K562 (cell line): ENCODE data around the gene HAGHL. TPM values are rescaled to one million over a fixed set of nuclear protein-coding genes. Genes with fewer than 3 reads are reported as not detected.

Experiments used
- C11orf30 ChIP-seq: fragments of 450-650 bp; IDR thresholded peaks from 2 replicates; pipeline ENCODE4 v1.6.1; 2016; ENCODE audit warnings: low read depth, mild to moderate bottlenecking
- CTCF ChIP-seq, 3 experiments: IDR thresholded peaks in 2 of 3; conservative IDR thresholded peaks in 1 of 3; 2 replicates each; pipeline ENCODE4 v1.5.1; 2011 to 2012; ENCODE audit warnings: low read length in 3 of 3, mild to moderate bottlenecking in 3 of 3, control low read depth in 2 of 3, improper control_type of control experiment in 1 of 3, inconsistent platforms in 1 of 3, low read depth in 1 of 3, mixed read lengths in 1 of 3, moderate library complexity in 1 of 3; ENCODE audit not compliant: insufficient read depth in 2 of 3
- FOSL1 ChIP-seq: fragments of 200-800 bp; sonication (Bioruptor generic); conservative IDR thresholded peaks from 2 replicates; pipeline ENCODE4 v1.6.1; 2016; ENCODE audit warnings: missing genetic modification characterization, missing compliant biosample characterization
- IRF2 ChIP-seq: sonication (generic); formaldehyde crosslinking; IDR thresholded peaks from 2 replicates; pipeline ENCODE4 v1.8.1; 2022; ENCODE audit warnings: mild to moderate bottlenecking, missing genetic modification reagents
- MXD1 ChIP-seq: fragments of 250-450 bp; sonication (Bioruptor Pico); IDR thresholded peaks from 2 replicates; pipeline ENCODE4 v1.8.0; 2021; ENCODE audit warnings: borderline replicate concordance, mild to moderate bottlenecking, moderate library complexity; ENCODE audit not compliant: poor library complexity, severe bottlenecking
- NFE2 ChIP-seq: IDR thresholded peaks from 2 replicates; pipeline ENCODE4 v1.6.1; 2014; ENCODE audit warnings: antibody characterized with exemption, low read depth
- RREB1 ChIP-seq: fragments of 250-450 bp; sonication (Bioruptor Pico); IDR thresholded peaks from 2 replicates; pipeline ENCODE4 v1.4.0; 2020
- polyA plus RNA-seq, 8 experiments: library from polyadenylated mRNA; depleted of rRNA in 4 of 8; stranded (reverse) in 5 of 8; unstranded in 3 of 8; fragments of >200 nt; fragmentation: Nextera tagmentation in 2 of 8; fragmentation: Illumina TruSeq in 1 of 8; extraction: Ambion mirVana in 2 of 8; extraction: Trizol in 1 of 8; gene quantifications; 2 replicates each; pipeline versions ENCODE4 v1.2.1 to v1.2.3, GENCODE V29; 2011 to 2014; ENCODE audit warnings: inconsistent platforms in 1 of 8, missing spikeins in 1 of 8
- total RNA-seq, 7 experiments: library from RNA; depleted of rRNA in 6 of 7; stranded (reverse); fragments of >200 nt in 6 of 7; fragmentation: Illumina TruSeq in 2 of 7; extraction: Trizol in 2 of 7; gene quantifications; 2 replicates each; pipeline versions ENCODE4 v1.2.1 to v1.2.3, GENCODE V29; 2011 to 2021; ENCODE audit warnings: low replicate concordance in 1 of 7
- TF ChIP-seq, protein P1 (sequence below), 2 experiments: fragments of 200-800 bp in 1 of 2; sonication (Bioruptor generic) in 1 of 2; sonication (generic) in 1 of 2; formaldehyde crosslinking in 1 of 2; IDR thresholded peaks in 1 of 2; conservative IDR thresholded peaks in 1 of 2; 2 replicates each; pipeline versions ENCODE4 v1.5.0 to v1.6.1; 2016 to 2020; ENCODE audit warnings: missing compliant biosample characterization in 1 of 2, missing genetic modification characterization in 1 of 2, missing genetic modification reagents in 1 of 2
- TF ChIP-seq, protein P2 (sequence below): fragments of 450-650 bp; IDR thresholded peaks from 2 replicates; pipeline ENCODE4 v1.6.1; 2017; ENCODE audit warnings: antibody characterized with exemption, mild to moderate bottlenecking
- TF ChIP-seq, protein P3 (sequence below): sonication (generic); formaldehyde crosslinking; IDR thresholded peaks from 2 replicates; pipeline ENCODE4 v1.8.0; 2023; ENCODE audit warnings: mild to moderate bottlenecking, missing genetic modification reagents

The HAGHL gene
- total and polyA plus RNA-seq, 9 of the 15 experiments (the other 6 are each of a cell fraction or from before 2014, with no cell fraction given): 0.31 to 83.4 (median 20.7) TPM

- TF ChIP-seq RREB1 (CRISPR knock-in tag) (no peak), FOSL1 (peak; percentile 46; the same call in 1 of the 2 replicates), NFE2 (no peak), CTCF (IDR thresholded peaks at IDR 0.05 in 2 of 3, conservative IDR thresholded peaks at IDR 0.05 in 1 of 3; ENCODE audit: insufficient read depth in 2 of 3, low read depth in 1 of 3, low read length in 3 of 3) (peak; percentile 40 to 53 (median 51); a peak in 5 of 6 replicates), C11orf30 (no peak; the same call in 1 of the 2 replicates), MXD1 (CRISPR knock-in tag) (no peak), IRF2 (CRISPR knock-in tag) (no peak)
- TF ChIP-seq, protein P1, sequence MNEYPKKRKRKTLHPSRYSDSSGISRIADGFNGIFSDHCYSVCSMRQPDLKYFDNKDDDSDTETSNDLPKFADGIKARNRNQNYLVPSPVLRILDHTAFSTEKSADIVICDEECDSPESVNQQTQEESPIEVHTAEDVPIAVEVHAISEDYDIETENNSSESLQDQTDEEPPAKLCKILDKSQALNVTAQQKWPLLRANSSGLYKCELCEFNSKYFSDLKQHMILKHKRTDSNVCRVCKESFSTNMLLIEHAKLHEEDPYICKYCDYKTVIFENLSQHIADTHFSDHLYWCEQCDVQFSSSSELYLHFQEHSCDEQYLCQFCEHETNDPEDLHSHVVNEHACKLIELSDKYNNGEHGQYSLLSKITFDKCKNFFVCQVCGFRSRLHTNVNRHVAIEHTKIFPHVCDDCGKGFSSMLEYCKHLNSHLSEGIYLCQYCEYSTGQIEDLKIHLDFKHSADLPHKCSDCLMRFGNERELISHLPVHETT (CRISPR knock-in tag; conservative IDR thresholded peaks at IDR 0.05 in 1 of 2, IDR thresholded peaks at IDR 0.05 in 1 of 2): no peak
- TF ChIP-seq, protein P2, sequence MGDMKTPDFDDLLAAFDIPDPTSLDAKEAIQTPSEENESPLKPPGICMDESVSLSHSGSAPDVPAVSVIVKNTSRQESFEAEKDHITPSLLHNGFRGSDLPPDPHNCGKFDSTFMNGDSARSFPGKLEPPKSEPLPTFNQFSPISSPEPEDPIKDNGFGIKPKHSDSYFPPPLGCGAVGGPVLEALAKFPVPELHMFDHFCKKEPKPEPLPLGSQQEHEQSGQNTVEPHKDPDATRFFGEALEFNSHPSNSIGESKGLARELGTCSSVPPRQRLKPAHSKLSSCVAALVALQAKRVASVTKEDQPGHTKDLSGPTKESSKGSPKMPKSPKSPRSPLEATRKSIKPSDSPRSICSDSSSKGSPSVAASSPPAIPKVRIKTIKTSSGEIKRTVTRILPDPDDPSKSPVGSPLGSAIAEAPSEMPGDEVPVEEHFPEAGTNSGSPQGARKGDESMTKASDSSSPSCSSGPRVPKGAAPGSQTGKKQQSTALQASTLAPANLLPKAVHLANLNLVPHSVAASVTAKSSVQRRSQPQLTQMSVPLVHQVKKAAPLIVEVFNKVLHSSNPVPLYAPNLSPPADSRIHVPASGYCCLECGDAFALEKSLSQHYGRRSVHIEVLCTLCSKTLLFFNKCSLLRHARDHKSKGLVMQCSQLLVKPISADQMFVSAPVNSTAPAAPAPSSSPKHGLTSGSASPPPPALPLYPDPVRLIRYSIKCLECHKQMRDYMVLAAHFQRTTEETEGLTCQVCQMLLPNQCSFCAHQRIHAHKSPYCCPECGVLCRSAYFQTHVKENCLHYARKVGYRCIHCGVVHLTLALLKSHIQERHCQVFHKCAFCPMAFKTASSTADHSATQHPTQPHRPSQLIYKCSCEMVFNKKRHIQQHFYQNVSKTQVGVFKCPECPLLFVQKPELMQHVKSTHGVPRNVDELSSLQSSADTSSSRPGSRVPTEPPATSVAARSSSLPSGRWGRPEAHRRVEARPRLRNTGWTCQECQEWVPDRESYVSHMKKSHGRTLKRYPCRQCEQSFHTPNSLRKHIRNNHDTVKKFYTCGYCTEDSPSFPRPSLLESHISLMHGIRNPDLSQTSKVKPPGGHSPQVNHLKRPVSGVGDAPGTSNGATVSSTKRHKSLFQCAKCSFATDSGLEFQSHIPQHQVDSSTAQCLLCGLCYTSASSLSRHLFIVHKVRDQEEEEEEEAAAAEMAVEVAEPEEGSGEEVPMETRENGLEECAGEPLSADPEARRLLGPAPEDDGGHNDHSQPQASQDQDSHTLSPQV: no peak
- TF ChIP-seq, protein P3, sequence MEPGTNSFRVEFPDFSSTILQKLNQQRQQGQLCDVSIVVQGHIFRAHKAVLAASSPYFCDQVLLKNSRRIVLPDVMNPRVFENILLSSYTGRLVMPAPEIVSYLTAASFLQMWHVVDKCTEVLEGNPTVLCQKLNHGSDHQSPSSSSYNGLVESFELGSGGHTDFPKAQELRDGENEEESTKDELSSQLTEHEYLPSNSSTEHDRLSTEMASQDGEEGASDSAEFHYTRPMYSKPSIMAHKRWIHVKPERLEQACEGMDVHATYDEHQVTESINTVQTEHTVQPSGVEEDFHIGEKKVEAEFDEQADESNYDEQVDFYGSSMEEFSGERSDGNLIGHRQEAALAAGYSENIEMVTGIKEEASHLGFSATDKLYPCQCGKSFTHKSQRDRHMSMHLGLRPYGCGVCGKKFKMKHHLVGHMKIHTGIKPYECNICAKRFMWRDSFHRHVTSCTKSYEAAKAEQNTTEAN: no peak
Observed at GRCh38 chr16:720447-720989, 6.4 kb upstream of the HAGHL start (continued).
